HPDE6-E6E7 (cell line): ENCODE results near the gene DCST2.

Source experiments
- DNase-seq: peaks from one replicate; pipeline ENCODE4 v3.0.0; 2011; ENCODE audit warnings: missing footprints; ENCODE audit errors: extremely low spot score

The DCST2 gene

GRCh38 chr1:154975409-154976059, 58.0 kb downstream of the DCST2 start:
- DNase-seq = no peak

DNA sequence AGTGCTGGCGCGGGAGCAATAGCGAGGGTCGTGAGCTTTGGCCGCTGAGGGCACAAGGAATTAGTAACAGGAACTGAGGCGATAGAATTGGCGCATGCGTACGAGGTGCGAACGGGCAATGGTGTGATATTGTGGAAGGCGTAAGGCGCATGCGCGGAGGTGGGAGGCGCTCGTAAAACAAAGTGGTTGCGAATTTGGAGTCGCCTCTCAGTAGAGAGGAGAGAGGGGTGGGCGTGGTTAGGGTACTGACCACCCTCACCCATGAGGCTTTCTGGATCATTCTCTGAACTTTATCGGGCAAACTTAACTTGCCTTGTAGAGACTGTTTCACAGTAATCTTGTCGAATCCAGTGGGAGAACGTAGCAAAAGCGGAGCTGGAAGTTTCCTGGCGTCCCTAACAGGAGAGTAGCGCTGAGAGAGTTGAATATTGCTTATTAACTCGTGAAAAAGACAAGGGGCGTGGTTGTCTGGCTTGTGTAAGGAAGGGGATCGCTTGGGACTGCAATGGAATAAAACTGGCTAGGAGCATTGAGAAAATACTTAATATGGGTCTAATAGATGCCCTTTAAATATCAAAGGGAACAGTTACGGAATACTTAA, 58.7 kb downstream of the DCST2 start:
- peak; percentile 82 for DNase-seq

DNA sequence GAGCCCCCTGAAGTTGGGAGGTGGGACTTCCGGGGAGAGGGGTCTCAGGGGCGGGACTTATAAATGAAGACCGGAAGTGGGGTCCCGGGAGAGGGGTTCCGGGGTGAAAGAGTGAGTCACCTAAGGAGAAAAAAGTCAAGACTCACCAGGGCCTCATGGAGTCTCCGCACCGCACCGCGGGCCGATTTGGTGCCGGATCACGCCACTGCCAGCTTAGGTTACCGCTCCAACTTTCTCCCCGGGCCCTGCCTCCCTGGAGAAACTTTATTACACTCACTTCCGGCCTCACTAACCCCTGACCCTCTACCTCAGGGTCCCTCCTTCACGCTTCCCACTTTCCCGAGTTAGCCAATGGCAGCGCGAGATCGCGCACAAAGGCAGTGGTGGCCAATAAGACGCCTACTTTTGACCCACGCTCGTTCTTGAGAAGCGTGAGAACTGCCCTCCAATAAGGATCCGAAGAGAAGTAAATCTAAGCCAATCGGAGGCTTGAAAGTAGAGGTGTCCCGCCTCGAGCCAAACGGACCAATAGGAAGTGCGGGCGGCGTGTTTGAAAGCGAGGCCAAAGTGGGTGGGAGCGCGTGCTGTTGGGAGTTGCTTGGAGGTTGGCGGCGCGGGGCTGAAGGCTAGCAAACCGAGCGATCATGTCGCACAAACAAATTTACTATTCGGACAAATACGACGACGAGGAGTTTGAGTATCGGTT, 59.3 kb downstream of the DCST2 start, which contains the start of gene CKS1B:
CKS1B (plus strand) TSS at position 580 of the 706 bp plus-strand sequence; CDS start at position 645, 65 bp downstream.
- peak; percentile 95 for DNase-seq

DNA sequence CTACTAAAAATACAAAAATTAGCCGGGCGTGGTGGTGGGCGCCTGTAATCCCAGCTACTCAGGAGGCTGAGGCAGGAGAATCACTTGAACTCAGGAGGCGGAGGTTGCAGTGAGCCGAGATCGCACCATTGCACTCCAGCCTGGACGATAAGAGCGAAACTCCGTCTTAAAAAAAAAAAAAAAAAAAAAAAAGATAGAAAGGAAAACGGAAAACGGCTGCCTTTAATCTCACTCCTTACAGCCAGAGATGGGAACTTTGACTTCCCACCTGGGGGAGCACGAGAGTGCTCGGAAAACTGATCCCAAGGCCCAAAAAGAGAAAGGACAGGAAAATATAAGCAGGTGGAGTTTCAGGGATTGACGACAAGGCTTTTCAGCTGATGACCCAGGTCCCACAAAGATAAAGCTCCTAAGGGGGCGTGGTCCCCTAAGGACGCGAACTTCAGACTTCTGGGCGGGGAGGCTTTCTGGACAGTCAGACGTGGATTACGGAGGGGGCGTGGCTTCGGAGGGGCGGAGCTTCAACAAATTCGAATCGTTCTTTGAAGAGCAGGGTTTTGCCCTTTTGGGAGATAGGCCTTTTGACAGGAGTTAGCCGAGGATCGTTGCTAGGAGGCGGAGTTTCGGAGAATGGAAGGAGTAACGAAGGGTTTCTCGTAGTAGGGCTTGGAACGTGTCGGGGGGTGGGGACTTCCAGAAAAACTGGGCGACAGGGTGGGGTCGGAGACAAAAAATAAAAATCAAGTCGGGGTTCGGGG, 60.1 kb downstream of the DCST2 start:
- peak; percentile 76 for DNase-seq

- DNase-seq = peak; percentile 77
Measured at GRCh38 chr1:154972517-154973343, 60.9 kb downstream of the DCST2 start.

DNA sequence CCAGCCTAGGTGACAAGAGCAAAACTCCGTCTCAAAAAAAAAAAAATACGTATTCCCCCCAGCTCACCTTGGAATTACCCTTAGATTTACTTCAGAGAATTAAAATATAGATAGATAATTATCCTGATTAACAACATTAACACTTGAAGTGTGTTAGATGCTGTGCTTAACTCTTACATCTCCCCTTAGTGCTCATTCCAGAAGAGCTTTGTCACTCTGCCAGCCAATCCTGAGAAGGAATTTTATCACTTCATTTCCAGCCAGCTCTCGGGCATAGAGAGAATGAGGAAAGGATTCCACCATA, 61.4 kb downstream of the DCST2 start:
- DNase-seq = no peak

DNA sequence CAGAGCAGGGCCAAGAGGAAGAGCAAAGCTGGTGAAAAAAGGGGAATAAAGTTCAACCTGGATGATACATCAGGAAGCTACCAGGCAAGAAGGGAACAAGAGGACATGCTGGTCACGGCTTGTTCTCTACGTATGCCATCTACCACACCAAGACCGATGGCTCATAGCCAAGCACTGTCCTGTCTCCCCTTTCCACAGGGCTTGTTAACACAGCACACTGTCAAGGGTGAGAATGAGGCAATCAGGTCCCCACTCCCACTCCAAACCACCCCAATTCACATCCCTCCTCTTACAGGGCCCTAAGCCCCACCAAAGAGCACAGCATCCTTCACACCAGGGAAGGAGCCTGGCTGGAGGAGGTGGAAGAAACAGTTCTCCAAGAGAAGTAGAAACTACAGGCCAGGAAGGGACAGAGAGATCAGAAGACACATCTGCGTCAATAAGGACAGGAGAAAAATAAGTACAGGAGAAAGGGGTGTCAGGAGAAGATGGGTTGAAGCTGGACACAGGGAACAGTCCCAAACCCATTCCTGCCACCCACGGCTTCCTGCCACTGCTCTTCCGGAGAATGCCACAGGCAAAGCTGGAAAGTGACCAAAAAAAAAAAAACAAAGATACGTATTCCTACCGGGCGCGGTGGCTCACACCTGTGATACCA, 62.1 kb downstream of the DCST2 start:
- peak; percentile 49 for DNase-seq

- DNase-seq = peak; percentile 93
Measured at GRCh38 chr1:154970631-154971340, 62.8 kb downstream of the DCST2 start, which contains the start of gene SHC1. SHC1 (minus strand) TSS chr1:154970747; CDS start chr1:154970526, 221 bp downstream.

DNA sequence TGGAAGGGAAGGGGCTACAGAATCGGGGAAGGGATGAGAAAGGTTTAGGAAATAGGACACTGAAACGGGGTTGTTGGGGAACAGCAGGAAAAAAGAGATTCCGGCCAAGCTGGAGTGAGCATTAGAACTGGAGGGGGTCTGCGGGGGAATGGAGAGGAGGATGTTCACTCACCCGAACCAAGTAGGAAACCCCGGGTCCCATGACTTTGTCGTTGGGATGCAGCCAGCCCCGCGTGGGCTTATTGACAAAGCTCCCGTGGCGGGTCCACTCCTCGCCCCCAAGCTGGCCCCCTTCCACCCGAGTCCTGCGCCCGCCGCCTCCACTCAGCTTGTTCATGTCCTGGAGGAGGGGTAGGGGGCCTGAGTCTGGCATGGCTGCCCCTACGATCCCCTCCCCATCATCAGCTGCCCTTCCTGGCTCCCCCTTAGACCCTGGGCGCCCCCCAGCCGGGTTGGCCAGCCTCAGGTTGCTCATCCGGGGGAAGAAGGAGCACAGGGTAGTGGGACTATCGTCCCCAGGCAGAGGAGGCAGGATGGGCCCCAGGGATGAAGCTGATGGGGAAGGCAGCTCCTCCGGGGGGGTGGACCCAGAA, 63.6 kb downstream of the DCST2 start:
- no peak for DNase-seq

DNA sequence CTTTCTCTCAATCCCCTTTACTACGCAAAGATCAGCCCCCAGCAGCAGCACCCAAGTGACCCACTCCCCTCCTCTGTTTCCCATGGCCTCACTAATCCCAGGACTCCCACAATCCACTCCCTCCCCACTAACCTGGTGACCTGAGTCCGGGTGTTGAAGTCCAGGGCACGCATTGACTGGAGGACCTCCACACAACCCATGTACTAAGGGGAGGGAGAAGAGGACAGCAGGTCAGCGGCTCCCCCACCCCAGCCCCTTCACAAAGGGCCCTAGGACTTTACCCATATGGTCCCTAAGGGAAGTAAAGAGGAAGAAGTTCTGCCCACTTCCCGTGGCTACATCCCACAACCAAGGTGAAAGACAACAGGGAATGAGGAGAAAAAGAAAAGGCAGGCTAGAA, 64.3 kb downstream of the DCST2 start:
- DNase-seq = no peak

DNA sequence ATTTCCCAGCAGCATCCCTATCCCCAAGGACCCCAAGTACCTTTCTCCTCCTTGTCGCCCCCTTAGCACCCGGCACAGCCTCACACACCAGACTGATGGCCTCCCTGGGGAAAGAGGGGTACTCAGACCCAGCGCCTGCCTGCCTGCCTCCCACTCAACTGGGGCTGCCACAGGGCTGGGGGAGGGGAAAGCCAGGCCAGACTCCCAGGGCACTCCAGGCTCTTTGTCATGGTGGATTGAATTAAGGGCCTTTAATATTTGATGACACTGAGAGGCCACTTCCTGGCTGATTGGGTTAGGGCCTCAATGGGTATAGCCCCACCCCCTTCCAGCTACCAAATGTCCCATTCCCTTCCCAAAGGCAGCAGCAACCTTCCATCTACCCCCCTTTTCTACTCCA, 64.8 kb downstream of the DCST2 start:
- DNase-seq = no peak
